Left ventricle myocardium superior (tissue), 1 donor: ENCODE measurements around the gene PTTG1. TPM values are rescaled to one million over a fixed set of nuclear protein-coding genes. Genes with fewer than 3 reads are reported as not detected.

ENCODE experiments used
- ATAC-seq: fragments of 200-7000 bp; cut with Tn5 transposase; one replicate; pipeline ENCODE4 v1.9.1; 2020; ENCODE audit warnings: mild to moderate bottlenecking, moderate library complexity
- DNase-seq: peaks from one replicate; pipeline ENCODE4 v3.0.0-alpha.2; 2020
- intact Hi-C: fragments of 100-400 bp; cut with micrococcal nuclease; formaldehyde crosslinking; loops from one replicate; pipeline ENCODE4 v1.11.0; 2022
- total RNA-seq: library from RNA; stranded (reverse); fragmentation: NEBNext Ultra II Directional; extraction: Animal tissue kit (Norgen Biotek cat#: 25700); gene quantifications from one replicate; pipeline ENCODE4 v1.2.1, GENCODE V29; 2021
- donor health status: DM: no; HTN: yes; CAD: no; lungs with severe emphysema.

Gene PTTG1
- total RNA-seq, 1 donor from 2014 or later, result 1.4 TPM

DNA sequence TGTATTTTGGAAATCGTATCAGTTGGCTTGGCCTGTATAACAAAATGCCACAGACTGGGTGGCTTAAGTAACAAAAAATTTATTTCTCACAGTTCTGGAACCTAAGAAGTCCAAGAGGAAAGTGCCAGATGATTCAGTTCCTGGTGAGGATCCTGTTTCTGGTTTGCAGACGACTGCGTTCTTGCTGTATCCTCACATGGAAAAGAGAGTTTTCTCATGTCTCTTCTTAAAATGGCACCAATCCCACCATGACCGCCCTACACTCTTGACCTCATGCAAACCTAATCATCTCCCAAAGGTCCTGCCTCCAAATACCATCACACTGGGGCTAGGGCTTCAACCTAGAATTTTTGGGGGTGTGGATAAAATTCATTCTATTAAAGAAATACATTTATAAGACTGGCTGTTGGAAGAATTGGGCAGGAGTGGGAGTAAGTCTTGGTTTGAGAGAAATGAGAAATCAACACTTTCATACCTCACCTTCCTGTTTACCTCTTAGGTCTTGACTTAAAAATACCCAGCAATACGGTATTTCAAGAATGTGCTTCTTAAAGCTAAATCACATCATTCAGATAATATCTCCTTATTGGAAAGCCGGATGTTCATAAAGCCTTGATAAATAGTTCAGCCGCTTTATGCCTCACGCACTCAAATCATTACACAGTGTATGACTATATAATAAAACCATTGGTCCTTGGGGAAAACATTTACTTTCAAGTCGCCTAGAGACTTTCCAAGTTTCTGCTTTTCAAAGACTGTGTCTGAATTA lies 28.7 kb downstream of the PTTG1 start:
- no peak for ATAC-seq
- intact Hi-C loops, result no loop called here
- no peak for DNase-seq

GRCh38 chr5:160451281-160451680 lies 29.6 kb downstream of the PTTG1 start:
- DNase-seq, result no peak
- no peak for ATAC-seq
- intact Hi-C loops, result no loop called here

DNA sequence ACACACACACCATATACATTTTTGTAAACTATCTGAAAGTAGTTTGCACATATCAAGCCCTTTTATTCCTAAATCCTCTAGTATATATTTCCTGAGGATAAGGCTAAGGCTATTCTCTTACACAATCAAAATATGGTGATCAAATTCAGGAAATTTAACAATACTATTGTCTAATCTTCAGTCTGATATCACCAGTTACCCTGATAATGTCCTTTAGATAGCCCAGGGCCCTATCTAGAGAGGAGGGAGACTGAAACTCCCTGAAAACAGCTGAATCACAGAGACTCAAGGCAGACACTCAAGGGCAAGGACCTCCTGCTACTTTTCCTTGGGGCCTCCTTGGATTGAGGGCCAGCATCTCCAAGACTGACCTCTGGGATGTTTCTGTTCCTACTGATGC lies 30.4 kb downstream of the PTTG1 start:
- ATAC-seq (no peak), DNase-seq (no peak)
- intact Hi-C loops, result no loop called here

DNA sequence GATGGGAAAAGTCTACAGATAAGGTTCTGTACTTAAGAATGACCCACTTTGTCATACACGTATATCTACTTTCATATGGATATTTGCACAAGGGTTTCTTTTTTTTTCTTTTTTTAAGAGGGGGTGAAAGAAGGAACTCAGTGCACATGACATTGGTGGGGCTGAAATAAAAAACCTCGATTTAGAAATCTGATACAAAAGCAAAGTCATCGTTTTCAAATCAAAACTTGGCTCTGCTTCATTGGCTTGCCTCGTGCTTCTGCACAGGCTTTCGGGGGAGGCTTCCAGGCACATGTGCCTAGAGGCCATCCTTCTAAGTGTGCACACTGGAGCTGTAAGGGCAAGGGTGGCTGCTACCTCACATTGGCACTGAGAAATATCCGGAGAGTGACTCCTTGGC lies 31.1 kb downstream of the PTTG1 start:
- ATAC-seq (no peak), DNase-seq (no peak)
- intact Hi-C loops, result no loop called here

- no peak for DNase-seq
- intact Hi-C loops, result no loop called here
- no peak for ATAC-seq
These were observed 32.1 kb downstream of the PTTG1 start for GRCh38 chr5:160453751-160454150.

- no peak for ATAC-seq
- intact Hi-C loops, result no loop called here
- DNase-seq, result no peak
These were observed 33.9 kb downstream of the PTTG1 start for GRCh38 chr5:160455600-160455999.

DNA sequence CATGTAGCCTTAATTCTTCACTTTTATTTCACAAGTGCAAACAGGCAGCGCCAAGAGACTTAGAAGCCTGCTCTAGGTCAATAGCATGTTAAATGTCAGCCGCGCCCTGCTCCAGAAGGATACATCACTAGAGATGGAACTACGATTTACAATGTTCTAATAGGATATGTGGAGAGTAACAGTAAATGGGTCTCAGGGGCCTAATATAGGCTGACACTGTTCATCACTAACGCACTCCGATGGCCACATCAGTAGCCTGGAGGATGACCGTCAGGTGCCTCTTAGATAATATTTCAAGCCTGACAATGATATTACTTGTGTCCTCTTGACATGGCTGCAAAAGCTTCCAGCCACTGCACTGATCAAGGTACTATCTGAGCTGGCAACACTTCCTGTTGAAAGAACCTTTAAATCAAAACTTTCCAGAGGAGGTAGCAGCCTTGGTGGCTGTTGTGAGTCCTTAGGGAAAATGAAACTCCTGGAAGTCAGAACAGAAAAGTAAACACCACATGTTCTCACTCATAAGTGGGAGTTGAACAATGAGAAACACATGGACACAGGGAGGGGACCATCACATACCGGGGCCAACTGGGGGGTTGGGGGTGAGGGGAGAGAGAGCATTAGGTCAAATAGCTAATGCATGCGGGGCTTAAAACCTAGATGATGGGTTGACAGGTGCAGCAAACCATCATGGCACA lies 35.0 kb downstream of the PTTG1 start:
- intact Hi-C loops, result no loop called here
- DNase-seq (no peak), ATAC-seq (no peak)

DNA sequence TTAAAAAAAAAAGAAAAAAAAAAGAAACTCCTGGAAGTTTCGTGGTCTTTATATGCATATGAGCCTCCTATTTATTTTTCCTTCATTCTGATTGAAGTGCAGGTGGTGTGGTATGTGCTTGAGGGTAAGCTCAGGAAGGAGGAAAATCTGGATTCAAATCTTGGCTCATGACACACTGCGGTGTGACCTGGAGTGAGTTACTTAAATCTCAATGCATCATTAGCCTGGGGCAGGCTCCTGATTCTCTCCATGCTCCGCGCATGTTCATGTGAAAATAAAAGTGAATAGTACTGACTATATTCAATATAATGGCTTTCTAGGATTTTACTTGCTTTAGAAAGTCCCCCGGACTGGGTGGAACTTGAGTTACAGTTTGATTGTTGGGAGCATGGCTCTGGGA lies 35.6 kb downstream of the PTTG1 start:
- intact Hi-C loops, result no loop called here
- ATAC-seq, result no peak

GRCh38 chr5:160458806-160459800 lies 37.4 kb downstream of the PTTG1 start:
- no peak for ATAC-seq
- DNase-seq, result no peak
- intact Hi-C loops, result no loop called here

More for the DNA sequence above, 35.6 kb downstream of the PTTG1 start:
- no peak for DNase-seq

DNA sequence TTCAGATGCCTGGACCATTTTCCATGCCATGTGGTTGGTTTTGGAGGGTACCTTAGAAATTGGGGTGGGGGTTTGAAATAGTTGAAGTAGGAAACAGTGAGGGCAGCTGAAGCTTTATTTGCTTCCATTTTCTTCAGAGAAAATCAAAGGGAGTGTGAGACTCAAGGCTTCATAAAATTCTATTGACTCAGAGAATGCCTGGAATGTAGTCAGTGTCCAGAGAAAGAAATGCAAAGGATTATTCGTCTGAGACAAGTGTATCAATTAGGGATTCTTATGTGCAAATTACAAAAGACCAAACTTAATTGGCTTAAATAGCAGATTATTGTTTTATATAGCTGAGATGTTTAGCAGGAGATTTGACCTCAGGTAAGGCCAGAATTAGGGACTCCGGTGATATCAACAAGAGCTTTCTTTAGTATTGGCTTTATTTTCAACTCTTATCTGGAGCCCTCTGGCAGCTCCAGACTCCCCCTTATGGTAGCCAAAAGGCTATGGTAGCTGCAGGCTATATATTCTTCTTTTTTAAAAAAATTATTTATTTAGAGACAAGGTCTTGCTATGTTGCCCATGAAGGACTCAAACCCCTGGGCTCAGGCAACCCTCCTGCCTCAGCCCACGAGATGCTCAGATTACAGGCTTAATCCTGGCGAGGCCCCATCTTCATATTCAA lies 38.9 kb downstream of the PTTG1 start:
- DNase-seq, result no peak
- ATAC-seq, result no peak
- intact Hi-C loops, result no loop called here

GRCh38 chr5:160461378-160461777 lies 39.7 kb downstream of the PTTG1 start:
- DNase-seq (no peak), ATAC-seq (no peak)
- intact Hi-C loops, result no loop called here

GRCh38 chr5:160462167-160462566 lies 40.5 kb downstream of the PTTG1 start:
- no peak for DNase-seq
- no peak for ATAC-seq
- intact Hi-C loops, result no loop called here

GRCh38 chr5:160463227-160463626 lies 41.6 kb downstream of the PTTG1 start:
- no peak for ATAC-seq
- intact Hi-C loops, result no loop called here

DNA sequence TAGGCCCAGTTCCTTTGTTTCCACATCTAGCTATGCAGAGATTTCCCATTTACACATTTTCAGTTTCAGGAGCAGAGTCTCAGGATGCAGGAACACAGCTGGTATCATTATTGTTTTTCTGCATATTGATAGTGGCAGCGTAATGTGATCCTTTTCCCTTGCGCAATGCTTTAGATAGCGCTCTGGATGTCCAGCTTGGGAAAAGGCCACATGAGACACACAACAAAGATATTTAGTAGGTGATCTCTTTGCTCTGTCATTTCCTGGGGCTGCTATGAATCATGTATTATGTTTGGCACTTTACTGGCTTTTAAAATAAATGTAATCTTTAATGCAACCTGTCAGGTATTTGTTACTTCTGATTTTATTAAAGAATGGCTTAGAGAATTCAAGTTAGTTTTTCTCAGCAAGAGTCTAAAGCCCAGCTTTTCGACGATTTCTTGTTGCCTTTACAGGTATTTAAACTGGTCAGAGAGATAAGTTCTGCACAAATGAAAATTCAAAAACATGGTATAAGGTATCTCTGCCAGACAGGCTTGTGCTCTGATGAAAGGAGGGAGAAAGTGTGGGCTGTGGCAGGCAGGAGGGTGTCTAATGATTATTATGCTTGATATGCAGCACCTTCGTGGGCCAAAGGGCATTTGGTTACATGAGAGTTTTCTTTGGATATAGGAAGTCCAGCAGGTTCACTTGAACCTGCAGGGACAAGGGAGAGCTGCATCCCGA lies 42.2 kb downstream of the PTTG1 start:
- DNase-seq (no peak), ATAC-seq (no peak)
- intact Hi-C loops, result no loop called here

More at GRCh38 chr5:160463227-160463626, 41.6 kb downstream of the PTTG1 start:
- DNase-seq, result no peak

GRCh38 chr5:160464466-160464797 lies 42.8 kb downstream of the PTTG1 start:
- DNase-seq (no peak), ATAC-seq (no peak)
- intact Hi-C loops, result no loop called here

DNA sequence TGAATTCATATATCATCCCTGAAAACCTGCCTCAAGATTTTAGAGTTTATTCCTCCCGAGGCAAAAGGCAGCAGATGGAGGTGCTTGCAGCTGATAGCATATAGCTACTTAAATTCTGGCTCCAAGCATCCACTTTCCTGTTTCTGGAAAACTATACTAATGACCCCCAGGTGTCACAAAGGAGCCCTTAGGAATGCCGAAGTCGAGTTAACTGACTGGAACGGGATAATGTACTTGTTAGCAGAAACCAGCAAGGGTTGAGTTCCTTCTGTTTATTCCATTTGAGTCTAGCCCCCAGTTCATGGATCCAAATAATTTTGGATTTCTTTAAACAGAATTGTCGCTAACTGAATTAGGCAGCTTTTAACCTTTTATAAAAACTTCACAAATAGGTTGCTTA lies 44.5 kb downstream of the PTTG1 start:
- ATAC-seq, result no peak
- intact Hi-C loops, result no loop called here
- no peak for DNase-seq

- intact Hi-C loops, result no loop called here
- DNase-seq (no peak), ATAC-seq (no peak)
These were observed 45.4 kb downstream of the PTTG1 start for GRCh38 chr5:160466889-160467554.
